Neural crest cell (in vitro differentiated cells): ENCODE data around the gene HAVCR2. TPM values are rescaled to one million over a fixed set of nuclear protein-coding genes. Genes with fewer than 3 reads are reported as not detected.

Experiments
- DNase-seq: peaks from one replicate; pipeline ENCODE4 v3.0.0; 2021; ENCODE audit warnings: low read depth, mixed read lengths, low spot score
- H3K27ac Mint-ChIP-seq: one replicate; pipeline ENCODE4 v1.8.0; 2021; ENCODE audit warnings: mild to moderate bottlenecking, mixed read lengths; ENCODE audit not compliant: unreplicated experiment
- H3K27me3 Mint-ChIP-seq: 2 replicates; pipeline ENCODE4 v1.8.0; 2021; ENCODE audit warnings: low read depth, mild to moderate bottlenecking, mixed read lengths
- H3K36me3 Mint-ChIP-seq: 2 replicates; pipeline ENCODE4 v1.8.0; 2021; ENCODE audit warnings: low read depth, mild to moderate bottlenecking, mixed read lengths
- H3K4me1 Mint-ChIP-seq: 2 replicates; pipeline ENCODE4 v1.8.0; 2021; ENCODE audit warnings: mixed read lengths
- H3K4me3 Mint-ChIP-seq: one replicate; pipeline ENCODE4 v1.8.0; 2021; ENCODE audit warnings: mild to moderate bottlenecking, mixed read lengths
- H3K9me3 Mint-ChIP-seq: 2 replicates; pipeline ENCODE4 v1.8.0; 2021; ENCODE audit warnings: mixed read lengths
- CTCF ChIP-seq: fragments of 200-600 bp; sonication (generic); conservative IDR thresholded peaks from 2 replicates; pipeline ENCODE4 v1.5.0; 2021; ENCODE audit warnings: antibody characterized with exemption, mild to moderate bottlenecking
- total RNA-seq: library from RNA; stranded (reverse); gene quantifications from 2 replicates; pipeline ENCODE4 v1.2.1, GENCODE V29; 2021

Gene HAVCR2
- total RNA-seq, 1 donor from 2014 or later = 0.19 TPM

GRCh38 chr5:157045601-157046000 is 63.2 kb downstream of the HAVCR2 start:
- H3K36me3 Mint-ChIP-seq = no peaks in the 10 kb centered on the region
- no peaks in the 10 kb centered on the region for H3K27me3 Mint-ChIP-seq
- TF ChIP-seq CTCF = no peak
- no peaks in the 10 kb centered on the region for H3K9me3 Mint-ChIP-seq
- no peak for DNase-seq
- no peaks in the 10 kb centered on the region for H3K4me1 Mint-ChIP-seq
- H3K27ac Mint-ChIP-seq = no peak overlapping the region
- H3K4me3 Mint-ChIP-seq = no peak overlapping the region

GRCh38 chr5:157038568-157039187 is 70.2 kb downstream of the HAVCR2 start:
- H3K4me3 Mint-ChIP-seq = no peak overlapping the region
- no peak for TF ChIP-seq CTCF
- no peaks in the 10 kb centered on the region for H3K27me3 Mint-ChIP-seq
- H3K27ac Mint-ChIP-seq = no peak overlapping the region
- no peaks in the 10 kb centered on the region for H3K9me3 Mint-ChIP-seq
- no peaks in the 10 kb centered on the region for H3K36me3 Mint-ChIP-seq
- peaks cover 5% of the 10 kb centered on the region for H3K4me1 Mint-ChIP-seq
- DNase-seq = no peak

Other genes with a start within 250 kb of the HAVCR2 start
- gene TIMD4, start 145.8 kb downstream of the HAVCR2 start, total RNA-seq = not detected in 2 replicates
- not detected in 2 replicates for gene HAVCR1, start 49.9 kb downstream of the HAVCR2 start, total RNA-seq
- 11.6 and 11.7 TPM in 2 replicates for gene MED7, start 33.8 kb upstream of the HAVCR2 start, total RNA-seq
- gene GARIN3, start 57.2 kb upstream of the HAVCR2 start, total RNA-seq = not detected in 2 replicates
- gene ITK, start 71.8 kb upstream of the HAVCR2 start, total RNA-seq = not detected in 2 replicates
- 74.5 and 76.6 TPM in 2 replicates for gene CYFIP2, start 157.1 kb upstream of the HAVCR2 start, total RNA-seq